Measurements from ENCODE around the gene HTR1D. TPM values are rescaled to one million over a fixed set of nuclear protein-coding genes. Genes with fewer than 3 reads are reported as not detected.
A peak's percentile ranks its signal among the peaks of the same experiment; 100 is the strongest.

The HTR1D gene
- total and polyA plus RNA-seq, 2 donors (not counting 3 experiments of a cell fraction or from before 2014, with no cell fraction given), result 1.5 to 1.9 TPM

DNA sequence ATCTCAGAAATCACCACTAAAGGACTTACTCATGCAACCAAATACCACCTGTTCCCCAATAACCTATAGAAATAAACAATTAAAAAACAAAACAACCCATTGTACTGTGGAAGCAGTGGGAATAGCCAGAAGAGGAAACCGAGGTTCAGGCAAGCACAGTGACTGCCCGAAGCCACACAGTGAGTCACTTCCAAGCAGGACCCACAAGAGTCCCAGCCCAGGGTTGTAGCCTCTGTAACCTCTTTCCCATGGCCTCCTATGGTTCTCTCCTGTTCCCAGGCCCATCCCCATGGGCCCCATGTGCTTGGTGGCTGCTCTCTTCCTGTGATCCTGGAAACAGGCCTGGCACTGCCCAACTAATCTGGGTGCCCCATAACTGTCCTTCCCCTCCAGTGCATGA, 29.0 kb upstream of the HTR1D start:
- no peaks in the 10 kb centered on the region for H4K20me1 ChIP-seq (replicated peaks; ENCODE audit: control insufficient read depth, extremely low read depth, insufficient read depth, low read length)
- no peaks in the 10 kb centered on the region for H3K9me1 ChIP-seq (replicated peaks; ENCODE audit: control insufficient read depth, extremely low read depth, insufficient read depth, low read length)
- no peaks in the 10 kb centered on the region for H3K79me2 ChIP-seq (ENCODE audit: control insufficient read depth, insufficient read depth, low read length)
- no peak overlapping the region for H3K4me2 ChIP-seq (ENCODE audit: insufficient read depth, low read length)
- H3K36me3 ChIP-seq (ENCODE audit: control insufficient read depth in 2 of 2, extremely low read depth in 1 of 2, insufficient read depth in 2 of 2, low read length in 2 of 2), result no peaks in the 10 kb centered on the region
- DNase-seq (ENCODE audit: low read depth, low spot score) (peak; percentile 35), FAIRE-seq (peak; percentile 55)
- no peaks in the 10 kb centered on the region for H3K4me1 ChIP-seq (ENCODE audit: control insufficient read depth, extremely low read depth, insufficient read depth, low read length)
- dilution Hi-C loops (cut with MboI; ENCODE audit: extremely low pct_ligation_motif_present, low sequenced_read_pairs), result no loop called here
- H3K4me3 ChIP-seq (replicated peaks in 1 of 3; ENCODE audit: insufficient read depth in 1 of 3, low read depth in 1 of 3, low read length in 3 of 3), result no peak overlapping the region
- intact Hi-C loops (cut with micrococcal nuclease), result no loop called here
- ChIA-PET POLR2A (no interaction called here), CTCF (no interaction called here)
- H3K9ac ChIP-seq (replicated peaks; ENCODE audit: extremely low read depth, insufficient read depth, low read length), result no peak overlapping the region
- peak overlapping the region; percentile 55 for H2AFZ ChIP-seq (ENCODE audit: low read depth, low read length)
- H3K27me3 ChIP-seq (ENCODE audit: control insufficient read depth in 2 of 2, insufficient read depth in 2 of 2, low read length in 2 of 2), result no peaks in the 10 kb centered on the region
- no TSS peak for BruUV-seq (replicated peaks)
- H3K9me3 ChIP-seq (replicated peaks; ENCODE audit: control insufficient read depth, insufficient read depth, low read length), result no peaks in the 10 kb centered on the region
- TF ChIP-seq POLR2AphosphoS5 (IDR thresholded peaks at IDR 0.05; ENCODE audit: insufficient read depth, low read depth, low read length) (no peak), GATA2 (IDR thresholded peaks at IDR 0.05; ENCODE audit: insufficient read depth, insufficient read length, low read depth, low read length) (no peak), MYC (IDR thresholded peaks at IDR 0.05; ENCODE audit: low read depth, low read length) (no peak), POLR2A (IDR thresholded peaks at IDR 0.05; ENCODE audit: low read depth, low read length) (no peak), FOS (IDR thresholded peaks at IDR 0.05; ENCODE audit: borderline replicate concordance, insufficient read depth, low read length) (no peak), JUN (IDR thresholded peaks at IDR 0.05; ENCODE audit: borderline replicate concordance, insufficient read depth, insufficient read length, low read depth) (no peak), EZH2 (IDR thresholded peaks at IDR 0.05; ENCODE audit: borderline replicate concordance, low read depth, low read length, severe bottlenecking) (no peak)
- TF ChIP-seq, protein P1, sequence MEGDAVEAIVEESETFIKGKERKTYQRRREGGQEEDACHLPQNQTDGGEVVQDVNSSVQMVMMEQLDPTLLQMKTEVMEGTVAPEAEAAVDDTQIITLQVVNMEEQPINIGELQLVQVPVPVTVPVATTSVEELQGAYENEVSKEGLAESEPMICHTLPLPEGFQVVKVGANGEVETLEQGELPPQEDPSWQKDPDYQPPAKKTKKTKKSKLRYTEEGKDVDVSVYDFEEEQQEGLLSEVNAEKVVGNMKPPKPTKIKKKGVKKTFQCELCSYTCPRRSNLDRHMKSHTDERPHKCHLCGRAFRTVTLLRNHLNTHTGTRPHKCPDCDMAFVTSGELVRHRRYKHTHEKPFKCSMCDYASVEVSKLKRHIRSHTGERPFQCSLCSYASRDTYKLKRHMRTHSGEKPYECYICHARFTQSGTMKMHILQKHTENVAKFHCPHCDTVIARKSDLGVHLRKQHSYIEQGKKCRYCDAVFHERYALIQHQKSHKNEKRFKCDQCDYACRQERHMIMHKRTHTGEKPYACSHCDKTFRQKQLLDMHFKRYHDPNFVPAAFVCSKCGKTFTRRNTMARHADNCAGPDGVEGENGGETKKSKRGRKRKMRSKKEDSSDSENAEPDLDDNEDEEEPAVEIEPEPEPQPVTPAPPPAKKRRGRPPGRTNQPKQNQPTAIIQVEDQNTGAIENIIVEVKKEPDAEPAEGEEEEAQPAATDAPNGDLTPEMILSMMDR (IDR thresholded peaks at IDR 0.05; ENCODE audit: extremely low read depth in 1 of 2, insufficient read depth in 1 of 2, low read depth in 1 of 2, low read length in 2 of 2), result no peak
- TF ChIP-seq, protein P2, sequence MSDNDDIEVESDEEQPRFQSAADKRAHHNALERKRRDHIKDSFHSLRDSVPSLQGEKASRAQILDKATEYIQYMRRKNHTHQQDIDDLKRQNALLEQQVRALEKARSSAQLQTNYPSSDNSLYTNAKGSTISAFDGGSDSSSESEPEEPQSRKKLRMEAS (IDR thresholded peaks at IDR 0.05; ENCODE audit: insufficient read depth, insufficient read length), result no peak
- no peak overlapping the region for H3K27ac ChIP-seq (ENCODE audit: insufficient read depth, low read depth, low read length)

Measured in endothelial cell of umbilical vein (primary cell).